ENCODE results near the gene CLTC.

Gene CLTC

DNA sequence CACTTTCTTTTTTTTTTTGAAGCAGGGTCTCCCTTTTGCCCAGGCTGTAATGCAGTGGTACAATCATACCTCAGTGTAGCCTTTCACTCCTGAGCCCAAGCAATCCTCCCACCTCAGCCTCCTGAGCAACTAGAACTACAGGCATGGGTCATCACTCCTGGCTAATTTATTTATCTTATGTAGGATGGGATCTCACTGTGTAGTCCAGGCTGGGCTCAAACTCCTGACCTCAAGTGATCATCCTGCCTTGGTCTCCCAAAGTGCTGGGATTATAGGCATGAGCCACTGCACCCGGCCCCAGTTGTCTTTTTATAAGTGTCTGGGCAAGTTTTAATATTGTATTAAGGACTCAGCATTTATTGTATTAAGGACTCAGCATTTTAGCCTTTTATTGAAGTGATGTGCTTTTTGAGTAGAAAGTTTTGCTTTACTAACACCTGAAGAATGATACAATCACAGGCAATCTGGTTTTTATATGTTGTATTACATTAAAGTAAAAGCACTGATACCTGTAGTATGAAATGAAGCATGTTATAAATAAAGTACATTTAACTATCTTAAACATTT lies 110.7 kb downstream of the CLTC start:
- in situ Hi-C loops (cut with MboI; ENCODE audit: low sequenced_read_pairs), result no loop called here
- no peak for DNase-seq (ENCODE audit: low spot score in 2 of 2)
- H3K9me3 ChIP-seq, result no peaks in the 10 kb centered on the region

DNA sequence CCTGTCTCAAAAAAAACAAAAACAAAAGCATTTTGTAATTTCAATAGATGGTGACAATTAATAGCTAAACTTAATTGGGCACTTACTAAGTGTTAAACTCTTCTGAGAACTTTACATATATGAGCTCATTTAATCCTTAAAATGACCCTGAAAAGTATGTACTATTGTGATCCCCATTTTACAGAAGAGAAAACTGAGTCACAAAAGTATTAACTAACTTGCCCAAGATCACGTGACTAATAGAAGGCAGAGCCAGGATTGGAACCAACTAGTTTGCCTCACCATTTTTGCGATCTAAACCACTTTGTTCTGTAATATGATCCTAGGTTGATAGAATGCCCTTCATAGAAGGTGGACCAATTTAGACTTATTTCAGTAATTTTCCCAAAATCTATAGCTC lies 114.0 kb downstream of the CLTC start:
- no peak for DNase-seq (ENCODE audit: low spot score in 2 of 2)
- H3K4me3 ChIP-seq, result no peak overlapping the region
- H3K9me3 ChIP-seq, result no peaks in the 10 kb centered on the region
- in situ Hi-C loops (cut with MboI; ENCODE audit: low sequenced_read_pairs), result no loop called here
- H3K4me1 ChIP-seq, result peaks cover 7% of the 10 kb centered on the region
- peaks cover 9% of the 10 kb centered on the region; the same call in 1 of the 2 replicates for H3K36me3 ChIP-seq (replicated peaks)
- H3K27me3 ChIP-seq (ENCODE audit: low read depth), result no peaks in the 10 kb centered on the region

More for the DNA sequence above, 110.7 kb downstream of the CLTC start:
- Histone ChIP-seq H3K4me1 (peaks cover 29% of the 10 kb centered on the region), H3K27me3 (ENCODE audit: low read depth) (no peaks in the 10 kb centered on the region), H3K36me3 (replicated peaks) (peaks cover 3% of the 10 kb centered on the region; the same call in 1 of the 2 replicates), H3K4me3 (no peak overlapping the region)

DNA sequence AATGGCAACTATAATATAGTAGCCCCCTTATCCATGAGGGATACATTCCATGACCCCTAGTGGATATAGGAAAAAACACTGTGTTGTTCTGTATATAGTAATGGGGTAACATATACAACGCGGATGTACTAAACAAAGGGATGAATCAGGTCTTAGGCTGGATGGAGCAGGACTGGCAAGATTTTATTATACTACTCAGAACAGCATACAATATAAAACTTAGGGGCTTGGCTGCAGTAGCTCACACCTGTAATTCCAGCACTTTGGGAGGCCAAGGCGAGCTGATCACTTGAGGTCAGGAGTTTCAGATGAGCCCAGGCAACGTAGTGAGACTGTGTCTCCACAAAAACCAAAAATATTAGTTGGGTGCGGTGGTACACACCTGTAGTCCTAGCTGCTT lies 114.5 kb downstream of the CLTC start:
- H3K36me3 ChIP-seq (replicated peaks), result peaks cover 9% of the 10 kb centered on the region; the same call in 1 of the 2 replicates
- in situ Hi-C loops (cut with MboI; ENCODE audit: low sequenced_read_pairs), result no loop called here
- no peak for DNase-seq (ENCODE audit: low spot score in 2 of 2)

GRCh38 chr17:59737324-59737723 lies 117.6 kb downstream of the CLTC start:
- Histone ChIP-seq H3K4me1 (no peaks in the 10 kb centered on the region), H3K4me3 (no peak overlapping the region), H3K9me3 (no peaks in the 10 kb centered on the region), H3K27me3 (ENCODE audit: low read depth) (no peaks in the 10 kb centered on the region), H3K36me3 (replicated peaks) (peaks cover 9% of the 10 kb centered on the region; the same call in 1 of the 2 replicates)
- in situ Hi-C loops (cut with MboI; ENCODE audit: low sequenced_read_pairs), result no loop called here
- no peak for DNase-seq (ENCODE audit: low spot score in 2 of 2)

More for the DNA sequence above, 114.5 kb downstream of the CLTC start:
- Histone ChIP-seq H3K4me1 (peaks cover 2% of the 10 kb centered on the region), H3K9me3 (no peaks in the 10 kb centered on the region), H3K4me3 (no peak overlapping the region), H3K27me3 (ENCODE audit: low read depth) (no peaks in the 10 kb centered on the region)

- DNase-seq (ENCODE audit: low spot score in 2 of 2), result no peak
- in situ Hi-C loops (cut with MboI; ENCODE audit: low sequenced_read_pairs), result no loop called here
- Histone ChIP-seq H3K27me3 (ENCODE audit: low read depth) (no peaks in the 10 kb centered on the region), H3K4me3 (no peak overlapping the region), H3K4me1 (no peaks in the 10 kb centered on the region; the same call in 1 of the 2 replicates), H3K9me3 (no peaks in the 10 kb centered on the region), H3K36me3 (replicated peaks) (no peaks in the 10 kb centered on the region)
Measured at GRCh38 chr17:59743842-59744241, 124.1 kb downstream of the CLTC start.

- no peaks in the 10 kb centered on the region; the same call in 1 of the 2 replicates for H3K4me1 ChIP-seq
- DNase-seq (ENCODE audit: low spot score in 2 of 2), result no peak
Measured at GRCh38 chr17:59745040-59745439, 125.3 kb downstream of the CLTC start.

More at GRCh38 chr17:59745040-59745439, 125.3 kb downstream of the CLTC start:
- no peaks in the 10 kb centered on the region for H3K9me3 ChIP-seq
- in situ Hi-C loops (cut with MboI; ENCODE audit: low sequenced_read_pairs), result no loop called here
- H3K27me3 ChIP-seq (ENCODE audit: low read depth), result no peaks in the 10 kb centered on the region
- no peaks in the 10 kb centered on the region for H3K36me3 ChIP-seq (replicated peaks)
- H3K4me3 ChIP-seq, result no peak overlapping the region
